Breast epithelium (tissue), 4 donors: Measurements from ENCODE around the gene PDZD4. TPM values are rescaled to one million over a fixed set of nuclear protein-coding genes. Genes with fewer than 3 reads are reported as not detected.

Source experiments
- DNase-seq, 2 donors: peaks; one replicate each; pipeline ENCODE4 v3.0.0-alpha.2; 2019; ENCODE audit warnings: low spot score in 2 of 2
- H3K27ac ChIP-seq, 2 donors: fragments of 200-600 bp; sonication (generic) in 1 of 2; one replicate each; pipeline ENCODE4 v1.5.1; 2016 to 2019; ENCODE audit warnings: mild to moderate bottlenecking in 1 of 2
- H3K27me3 ChIP-seq, 2 donors: fragments of 200-600 bp; sonication (generic) in 1 of 2; one replicate each; pipeline versions ENCODE4 v1.5.1 to v1.6.0; 2017 to 2019; ENCODE audit warnings: control low read depth in 1 of 2, mild to moderate bottlenecking in 1 of 2
- H3K36me3 ChIP-seq: fragments of 200-600 bp; one replicate; pipeline ENCODE4 v1.5.1; 2019
- H3K4me1 ChIP-seq, 2 donors: fragments of 200-600 bp; sonication (generic); one replicate each; pipeline ENCODE4 v1.5.1; 2016 to 2019; ENCODE audit warnings: control low read depth in 1 of 2
- H3K4me3 ChIP-seq, 3 donors: fragments of 200-600 bp; sonication (generic); 1 replicate in 2 of 3; 2 replicates in 1 of 3; pipeline ENCODE4 v1.5.1; 2016 to 2019; ENCODE audit warnings: mild to moderate bottlenecking in 3 of 3, moderate library complexity in 2 of 3
- H3K9me3 ChIP-seq, 2 donors: fragments of 200-600 bp; sonication (generic) in 1 of 2; one replicate each; pipeline ENCODE4 v1.5.1; 2016 to 2019; ENCODE audit warnings: control low read depth in 1 of 2
- POLR2A ChIP-seq: fragments of 450-650 bp; IDR thresholded peaks from one replicate; pipeline ENCODE4 v1.6.1; 2016; ENCODE audit warnings: antibody characterized with exemption, mild to moderate bottlenecking, moderate library complexity
- POLR2AphosphoS5 ChIP-seq, 3 donors: sonication (generic); formaldehyde crosslinking; IDR thresholded peaks; one replicate each; pipeline ENCODE4 v1.6.1; 2017; ENCODE audit warnings: antibody characterized with exemption in 3 of 3
- intact Hi-C: fragments of 100-400 bp; cut with DNase I; formaldehyde crosslinking; loops from one replicate; pipeline ENCODE4 v1.15.1; 2023; ENCODE audit warnings: low total_unique reads
- total RNA-seq, 3 donors: library from RNA; depleted of rRNA; stranded (reverse); fragments of >200 nt; gene quantifications; one replicate each; pipeline ENCODE4 v1.1.0, GENCODE V29; 2016
- TF ChIP-seq, protein P1 (sequence below), 3 donors: fragments of 450-650 bp; IDR thresholded peaks; one replicate each; pipeline ENCODE4 v1.5.1; 2016 to 2017; ENCODE audit warnings: antibody characterized with exemption in 3 of 3, mild to moderate bottlenecking in 3 of 3, moderate library complexity in 3 of 3

The PDZD4 gene
- total RNA-seq, 3 donors from 2014 or later: 0.80 to 5.6 (median 2.9) TPM

DNA sequence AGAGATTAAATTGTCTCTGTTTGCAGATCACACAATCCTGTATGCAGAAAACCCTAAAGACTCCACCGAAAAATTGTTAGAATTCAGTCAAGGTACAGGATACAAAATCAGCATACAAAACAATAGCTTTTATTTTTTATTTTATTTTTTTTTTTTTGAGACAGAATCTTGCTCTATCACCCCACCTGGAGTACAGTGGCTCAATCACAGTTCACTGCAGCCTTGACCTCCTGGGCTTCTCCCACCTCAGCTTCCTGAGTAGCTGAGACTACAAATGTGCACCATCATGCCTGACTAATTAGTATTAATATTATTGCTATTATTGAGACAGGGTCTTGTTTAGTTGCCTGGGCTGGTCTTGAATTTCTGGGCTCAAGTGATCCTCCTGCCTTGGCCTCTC, 75.2 kb downstream of the PDZD4 start:
- TF ChIP-seq, protein P1, sequence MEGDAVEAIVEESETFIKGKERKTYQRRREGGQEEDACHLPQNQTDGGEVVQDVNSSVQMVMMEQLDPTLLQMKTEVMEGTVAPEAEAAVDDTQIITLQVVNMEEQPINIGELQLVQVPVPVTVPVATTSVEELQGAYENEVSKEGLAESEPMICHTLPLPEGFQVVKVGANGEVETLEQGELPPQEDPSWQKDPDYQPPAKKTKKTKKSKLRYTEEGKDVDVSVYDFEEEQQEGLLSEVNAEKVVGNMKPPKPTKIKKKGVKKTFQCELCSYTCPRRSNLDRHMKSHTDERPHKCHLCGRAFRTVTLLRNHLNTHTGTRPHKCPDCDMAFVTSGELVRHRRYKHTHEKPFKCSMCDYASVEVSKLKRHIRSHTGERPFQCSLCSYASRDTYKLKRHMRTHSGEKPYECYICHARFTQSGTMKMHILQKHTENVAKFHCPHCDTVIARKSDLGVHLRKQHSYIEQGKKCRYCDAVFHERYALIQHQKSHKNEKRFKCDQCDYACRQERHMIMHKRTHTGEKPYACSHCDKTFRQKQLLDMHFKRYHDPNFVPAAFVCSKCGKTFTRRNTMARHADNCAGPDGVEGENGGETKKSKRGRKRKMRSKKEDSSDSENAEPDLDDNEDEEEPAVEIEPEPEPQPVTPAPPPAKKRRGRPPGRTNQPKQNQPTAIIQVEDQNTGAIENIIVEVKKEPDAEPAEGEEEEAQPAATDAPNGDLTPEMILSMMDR (IDR thresholded peaks at IDR 0.05): no peak
- TF ChIP-seq POLR2A (no peak), POLR2AphosphoS5 (IDR thresholded peaks at IDR 0.05) (no peak)
- DNase-seq: no peak

More for the DNA sequence above, 75.2 kb downstream of the PDZD4 start:
- Histone ChIP-seq H3K9me3 (peaks cover 0 to 15% of the 10 kb centered on the region in 2 donors), H3K4me3 (no peak overlapping the region), H3K4me1 (no peaks in the 10 kb centered on the region), H3K27me3 (peaks cover 0 to 11% of the 10 kb centered on the region in 2 donors), H3K27ac (no peak overlapping the region), H3K36me3 (no peaks in the 10 kb centered on the region)
- intact Hi-C loops: no loop called here

Other genes starting within 250 kb of the PDZD4 start
- gene CCNQ, start 231.4 kb downstream of the PDZD4 start, total RNA-seq: 10 to 100 TPM; 23.9 to 42.6 (median 39.7) TPM
- under 1 TPM in 2 of 3 donors, not detected in 1; 0.33 to 0.73 TPM for gene DUSP9, start 183.3 kb downstream of the PDZD4 start, total RNA-seq
- gene PNCK, start 156.7 kb downstream of the PDZD4 start, total RNA-seq: 1 to 10 TPM in 1 of 3 donors, under 1 TPM in 2; 0.48 to 1.3 (median 0.73) TPM
- gene SLC6A8, start 142.6 kb downstream of the PDZD4 start, total RNA-seq: 10 to 100 TPM in 2 of 3 donors, 1 to 10 TPM in 1; 7.6 to 40.8 (median 18.4) TPM
- gene BCAP31, start 106.2 kb downstream of the PDZD4 start, total RNA-seq: 100 to 1,000 TPM; 120 to 245 (median 129) TPM
- 10 to 100 TPM; 10.2 to 27.8 (median 10.5) TPM for gene ABCD1, start 105.7 kb downstream of the PDZD4 start, total RNA-seq
- gene PLXNB3, start 66.3 kb downstream of the PDZD4 start, total RNA-seq: 10 to 100 TPM; 12.3 to 17.9 (median 13.4) TPM
- 1 to 10 TPM in 2 of 3 donors, under 1 TPM in 1; 0.33 to 1.5 (median 1.3) TPM for gene SRPK3, start 49.5 kb downstream of the PDZD4 start, total RNA-seq
- 10 to 100 TPM; 75.4 to 91.5 (median 76.5) TPM for gene IDH3G, start 36.2 kb downstream of the PDZD4 start, total RNA-seq
- 100 to 1,000 TPM; 112 to 252 (median 182) TPM for gene SSR4, start 35.9 kb downstream of the PDZD4 start, total RNA-seq
- gene L1CAM, start 55.6 kb upstream of the PDZD4 start, total RNA-seq: 1 to 10 TPM in 1 of 3 donors, under 1 TPM in 2; 0.29 to 1.8 (median 0.66) TPM
- 1 to 10 TPM in 2 of 3 donors, under 1 TPM in 1; 0.44 to 5.9 (median 5.3) TPM for gene AVPR2, start 74.1 kb upstream of the PDZD4 start, total RNA-seq
- 10 to 100 TPM; 18.4 to 21.5 (median 19.8) TPM for gene ARHGAP4, start 95.7 kb upstream of the PDZD4 start, total RNA-seq
- gene NAA10, start 104.5 kb upstream of the PDZD4 start, total RNA-seq: 10 to 100 TPM; 57.7 to 81.0 (median 79.2) TPM
- 10 to 100 TPM in 1 of 3 donors, 1 to 10 TPM in 2; 6.6 to 50.7 (median 6.9) TPM for gene RENBP, start 114.1 kb upstream of the PDZD4 start, total RNA-seq
- 10 to 100 TPM; 20.2 to 23.0 (median 22.6) TPM for gene HCFC1, start 141.3 kb upstream of the PDZD4 start, total RNA-seq
- gene TMEM187, start 142.2 kb upstream of the PDZD4 start, total RNA-seq: 10 to 100 TPM in 1 of 3 donors, 1 to 10 TPM in 2; 7.6 to 10.9 (median 8.2) TPM
- 10 to 100 TPM; 43.7 to 66.2 (median 50.8) TPM for gene IRAK1, start 189.4 kb upstream of the PDZD4 start, total RNA-seq